IMR-90 (cell line): Measurements from ENCODE around the gene DHRSX. TPM values are rescaled to one million over a fixed set of nuclear protein-coding genes. Genes with fewer than 3 reads are reported as not detected.

ENCODE experiments used
- ATAC-seq: fragments of 200-7000 bp; cut with Tn5 transposase; 2 replicates; pipeline ENCODE4 v1.9.1; 2020; ENCODE audit warnings: low read depth, mild to moderate bottlenecking, moderate library complexity
- BruUV-seq: library from RNA; stranded (reverse); fragments of 400-500 nt; replicated peaks from 2 replicates; lab custom pipeline; 2021; lab: Mats Ljungman, UMichigan
- CTCF ChIA-PET: fragments of 300-600 bp; formaldehyde crosslinking; extraction: SDS; loops from one replicate; lab custom pipeline; 2021; ENCODE audit warnings: antibody characterized with exemption; lab: Yijun Ruan, JAX
- POLR2A ChIA-PET: fragments of 300-600 bp; sonication (Branson Sonifier 250); formaldehyde crosslinking; loops from one replicate; lab custom pipeline; 2022; ENCODE audit warnings: antibody characterized with exemption; ENCODE audit not compliant: unreplicated experiment; lab: Charles Lee
- DNase-seq: peaks from one replicate; pipeline ENCODE4 v3.0.0; 2013
- H2AFZ ChIP-seq: replicated peaks from 2 replicates; pipeline ENCODE3; 2013; ENCODE audit warnings: low read length, mild to moderate bottlenecking; ENCODE audit not compliant: poor library complexity
- H2AK5ac ChIP-seq: 2 replicates; pipeline ENCODE4 v1.6.1; 2013; ENCODE audit warnings: low read depth, low read length, inconsistent platforms
- H2AK9ac ChIP-seq: replicated peaks from 2 replicates; pipeline ENCODE3; 2013; ENCODE audit warnings: mild to moderate bottlenecking, low read depth, low read length, moderate library complexity; ENCODE audit not compliant: poor library complexity
- H2BK120ac ChIP-seq: 2 replicates; pipeline ENCODE4 v1.6.1; 2013; ENCODE audit warnings: low read depth, low read length, inconsistent platforms
- H2BK15ac ChIP-seq: 3 replicates; pipeline ENCODE4 v1.6.1; 2013; ENCODE audit warnings: low read depth, low read length, inconsistent platforms
- H2BK20ac ChIP-seq: 2 replicates; pipeline ENCODE4 v1.6.1; 2013; ENCODE audit warnings: low read depth, mild to moderate bottlenecking, inconsistent platforms, low read length, moderate library complexity
- H2BK5ac ChIP-seq: 2 replicates; pipeline ENCODE4 v1.6.1; 2013; ENCODE audit warnings: mild to moderate bottlenecking, low read depth, low read length, inconsistent platforms; ENCODE audit not compliant: poor library complexity, severe bottlenecking
- H3K14ac ChIP-seq: replicated peaks from 2 replicates; pipeline ENCODE4 v1.6.1; 2013; ENCODE audit warnings: low read depth, low read length, inconsistent platforms
- H3K18ac ChIP-seq: 2 replicates; pipeline ENCODE4 v1.6.1; 2013; ENCODE audit warnings: low read depth, low read length, control low read depth
- H3K23ac ChIP-seq: 2 replicates; pipeline ENCODE4 v1.6.1; 2013; ENCODE audit warnings: low read depth, low read length, inconsistent platforms
- H3K27ac ChIP-seq: 2 replicates; pipeline ENCODE4 v1.5.1; 2013; ENCODE audit warnings: mild to moderate bottlenecking, control low read depth, low read length; ENCODE audit not compliant: insufficient read depth
- H3K27me3 ChIP-seq: 2 replicates; pipeline ENCODE4 v1.6.1; 2013; ENCODE audit warnings: low read length; ENCODE audit not compliant: control insufficient read depth, insufficient read depth
- H3K36me3 ChIP-seq: 2 replicates; pipeline ENCODE4 v1.6.1; 2013; ENCODE audit warnings: low read length, mixed read lengths; ENCODE audit not compliant: control insufficient read depth, insufficient read depth
- H3K4ac ChIP-seq: 2 replicates; pipeline ENCODE4 v1.6.1; 2013; ENCODE audit warnings: low read depth, low read length, inconsistent platforms
- H3K4me1 ChIP-seq: 2 replicates; pipeline ENCODE4 v1.6.1; 2013; ENCODE audit warnings: low read length, mixed read lengths; ENCODE audit not compliant: control insufficient read depth, insufficient read depth
- H3K4me2 ChIP-seq: 2 replicates; pipeline ENCODE4 v1.6.1; 2013; ENCODE audit warnings: low read depth, mild to moderate bottlenecking, control low read depth, low read length, moderate library complexity
- H3K4me3 ChIP-seq: 2 replicates; pipeline ENCODE4 v1.5.1; 2013; ENCODE audit warnings: low read depth, mild to moderate bottlenecking, control low read depth, low read length, moderate library complexity; ENCODE audit not compliant: insufficient read depth
- H3K56ac ChIP-seq: 2 replicates; pipeline ENCODE4 v1.6.1; 2013; ENCODE audit warnings: low read length, inconsistent platforms; ENCODE audit not compliant: insufficient read depth; ENCODE audit errors: extremely low read depth
- H3K79me1 ChIP-seq, 2 experiments: 2 replicates each; pipeline ENCODE4 v1.6.1; 2013; ENCODE audit warnings: low read length in 2 of 2, inconsistent platforms in 1 of 2, low read depth in 1 of 2
- H3K9ac ChIP-seq: 2 replicates; pipeline ENCODE4 v1.6.1; 2013; ENCODE audit warnings: low read depth, low read length, control low read depth
- H3K9me1 ChIP-seq: 2 replicates; pipeline ENCODE4 v1.6.1; 2013; ENCODE audit warnings: low read length, inconsistent platforms; ENCODE audit not compliant: insufficient read depth
- H3K9me3 ChIP-seq: 2 replicates; pipeline ENCODE4 v1.6.1; 2013; ENCODE audit warnings: low read length; ENCODE audit not compliant: control insufficient read depth, insufficient read depth
- H4K20me1 ChIP-seq: 2 replicates; pipeline ENCODE4 v1.6.1; 2013; ENCODE audit warnings: low read length, inconsistent platforms; ENCODE audit not compliant: insufficient read depth
- H4K5ac ChIP-seq: 2 replicates; pipeline ENCODE4 v1.6.1; 2013; ENCODE audit warnings: mild to moderate bottlenecking, low read depth, low read length, control low read depth
- H4K8ac ChIP-seq, 2 experiments: 2 replicates each; pipeline ENCODE4 v1.6.1; 2013; ENCODE audit warnings: low read depth in 2 of 2, low read length in 2 of 2, control low read depth in 1 of 2, inconsistent platforms in 1 of 2
- H4K91ac ChIP-seq: 2 replicates; pipeline ENCODE4 v1.6.1; 2013; ENCODE audit warnings: low read depth, low read length, inconsistent platforms; ENCODE audit not compliant: insufficient read depth
- CEBPB ChIP-seq: IDR thresholded peaks from 2 replicates; pipeline ENCODE4 v1.6.1; 2012; ENCODE audit warnings: low read depth, low read length, improper control_type of control experiment
- CHD1 ChIP-seq: IDR thresholded peaks from 2 replicates; pipeline ENCODE4 v1.6.1; 2012; ENCODE audit warnings: low read depth, low read length, improper control_type of control experiment
- MAFK ChIP-seq: IDR thresholded peaks from 2 replicates; pipeline ENCODE4 v1.6.1; 2012; ENCODE audit warnings: low read depth, low read length, improper control_type of control experiment
- MXI1 ChIP-seq: IDR thresholded peaks from 2 replicates; pipeline ENCODE4 v1.6.1; 2012; ENCODE audit warnings: low read depth, mild to moderate bottlenecking, low read length, moderate library complexity, borderline replicate concordance
- POLR2A ChIP-seq: IDR thresholded peaks from 2 replicates; pipeline ENCODE4 v1.6.1; 2012; ENCODE audit warnings: mild to moderate bottlenecking, low read depth, low read length
- RAD21 ChIP-seq: IDR thresholded peaks from 2 replicates; pipeline ENCODE4 v1.6.1; 2012; ENCODE audit warnings: low read length, improper control_type of control experiment
- RCOR1 ChIP-seq: IDR thresholded peaks from 2 replicates; pipeline ENCODE4 v1.6.1; 2012; ENCODE audit warnings: mild to moderate bottlenecking, low read length, improper control_type of control experiment; ENCODE audit not compliant: insufficient replicate concordance
- RFX5 ChIP-seq: IDR thresholded peaks from 2 replicates; pipeline ENCODE4 v1.8.0; 2012; ENCODE audit warnings: low read depth, mild to moderate bottlenecking, low read length, moderate library complexity
- SMC3 ChIP-seq: fragments of 150-350 bp; IDR thresholded peaks from 2 replicates; pipeline ENCODE4 v1.6.1; 2016; ENCODE audit warnings: low read depth, mild to moderate bottlenecking, antibody characterized with exemption, low read length, moderate library complexity
- USF2 ChIP-seq: fragments of 150-350 bp; IDR thresholded peaks from 2 replicates; pipeline ENCODE4 v1.6.1; 2017; ENCODE audit warnings: mild to moderate bottlenecking, antibody characterized with exemption, low read length, low read depth
- WGBS, 2 experiments: methylation state at CpG; one replicate each; pipeline versions ENCODE4 v1.1.5 to v1.1.7; 2013; ENCODE audit warnings: missing lambda C conversion rate in 2 of 2; ENCODE audit not compliant: insufficient read length in 1 of 2; ENCODE audit errors: extremely low coverage in 2 of 2; 5-methylcytosine and 5-hydroxymethylcytosine counted together
- dilution Hi-C: fragments of 300-500 bp; cut with HindIII; formaldehyde crosslinking; loops from one replicate; pipeline ENCODE4 v1.14.3; 2018; ENCODE audit warnings: low sequenced_read_pairs; ENCODE audit not compliant: unreplicated experiment
- in situ Hi-C: fragments of 300-500 bp; cut with MboI; formaldehyde crosslinking; loops from 3 replicates; pipeline ENCODE4 v1.14.3; 2019; ENCODE audit warnings: low sequenced_read_pairs, inconsistent platforms, mixed read lengths
- intact Hi-C: fragments of 100-400 bp; cut with micrococcal nuclease; formaldehyde crosslinking; loops from 2 replicates; pipeline ENCODE4 v1.10.0; 2022
- polyA plus RNA-seq, 3 experiments: library from polyadenylated mRNA; depleted of rRNA; stranded (reverse); fragments of >200 nt; gene quantifications; 2 replicates each; pipeline ENCODE4 v1.2.3, GENCODE V29; 2012; ENCODE audit warnings: low replicate concordance in 1 of 3
- total RNA-seq: library from RNA; depleted of rRNA; stranded (reverse); fragments of >200 nt; gene quantifications from 2 replicates; pipeline ENCODE4 v1.2.3, GENCODE V29; 2012

Gene DHRSX
- total and polyA plus RNA-seq, 2 of the 4 experiments (the other 2 are of a cell fraction): 26.2 to 38.0 TPM

GRCh38 chrX:2500091-2500802, 529 bp downstream of the DHRSX start (continued):
- no peak for TF ChIP-seq USF2

- intact Hi-C loops: loop anchor here (2.0 to 10.0 kb wide), 3 partner anchors 15 to 845 kb away; no protein-coding TSS in a partner anchor
- Histone ChIP-seq H3K4me1 (peaks cover 12% of the 10 kb centered on the region), H3K18ac (no peak overlapping the region; the same call in 1 of the 2 replicates), H2BK5ac (peak overlapping the region; percentile 9), H3K56ac (no peak overlapping the region; the same call in 1 of the 2 replicates), H3K36me3 (peaks cover 5% of the 10 kb centered on the region), H4K5ac (no peak overlapping the region), H3K4ac (peak overlapping the region; percentile 83; the same call in 1 of the 2 replicates), H3K14ac (0 out of 2 replicates have a peak overlapping the region, but pooled peaks have one; percentile 28), H2BK120ac (no peak overlapping the region), H3K23ac (peak overlapping the region; percentile 42; the same call in 1 of the 2 replicates), H3K9ac (peak overlapping the region; percentile 86), H4K91ac (no peak overlapping the region; the same call in 1 of the 2 replicates), H4K8ac (0 out of 4 replicates have a peak overlapping the region, but pooled peaks of 1 of the 2 experiments have one; percentile 54), H3K27ac (peak overlapping the region; percentile 50), H2AFZ (no peak overlapping the region), H3K79me1 (peaks cover 5 to 31% of the 10 kb centered on the region in 2 experiments; a peak in 2 of 4 replicates), H2AK9ac (no peak overlapping the region), H3K27me3 (no peaks in the 10 kb centered on the region), H2AK5ac (0 out of 2 replicates have a peak overlapping the region, but pooled peaks have one; percentile 33), H3K4me2 (peak overlapping the region; percentile 90), H4K20me1 (peaks cover 20% of the 10 kb centered on the region; the same call in 1 of the 2 replicates), H2BK20ac (no peak overlapping the region), H2BK15ac (no peak overlapping the region), H3K4me3 (peak overlapping the region; percentile 68), H3K9me3 (no peaks in the 10 kb centered on the region), H3K9me1 (peaks cover 3% of the 10 kb centered on the region; the same call in 1 of the 2 replicates)
- TSS peak; percentile 38 for BruUV-seq
- dilution Hi-C loops: no loop called here
- WGBS, 2 experiments: no CpG with 5 or more reads among the region's 8 CpGs
- no peak for DNase-seq
- no peak for TF ChIP-seq RFX5
- TF ChIP-seq MAFK: no peak
- TF ChIP-seq USF2: no peak
- TF ChIP-seq CEBPB: no peak
- no peak for TF ChIP-seq SMC3
- TF ChIP-seq POLR2A: no peak
- TF ChIP-seq RAD21: no peak
- TF ChIP-seq MXI1: no peak
- no peak for TF ChIP-seq RCOR1
- TF ChIP-seq CHD1: no peak
- ATAC-seq: no peak
- ChIA-PET CTCF (no interaction called here), POLR2A (no interaction called here)
- in situ Hi-C loops: no loop called here
Observed at GRCh38 chrX:2499507-2499906, 1.3 kb downstream of the DHRSX start.
